Anterior cingulate cortex (tissue), 58 donors: ENCODE data around the gene RBM26.

Experiments
- DNase-seq, 58 donors: peaks; one replicate each; lab custom pipeline; 2025; lab: John Stamatoyannopoulos, UW

RBM26 gene

DNA sequence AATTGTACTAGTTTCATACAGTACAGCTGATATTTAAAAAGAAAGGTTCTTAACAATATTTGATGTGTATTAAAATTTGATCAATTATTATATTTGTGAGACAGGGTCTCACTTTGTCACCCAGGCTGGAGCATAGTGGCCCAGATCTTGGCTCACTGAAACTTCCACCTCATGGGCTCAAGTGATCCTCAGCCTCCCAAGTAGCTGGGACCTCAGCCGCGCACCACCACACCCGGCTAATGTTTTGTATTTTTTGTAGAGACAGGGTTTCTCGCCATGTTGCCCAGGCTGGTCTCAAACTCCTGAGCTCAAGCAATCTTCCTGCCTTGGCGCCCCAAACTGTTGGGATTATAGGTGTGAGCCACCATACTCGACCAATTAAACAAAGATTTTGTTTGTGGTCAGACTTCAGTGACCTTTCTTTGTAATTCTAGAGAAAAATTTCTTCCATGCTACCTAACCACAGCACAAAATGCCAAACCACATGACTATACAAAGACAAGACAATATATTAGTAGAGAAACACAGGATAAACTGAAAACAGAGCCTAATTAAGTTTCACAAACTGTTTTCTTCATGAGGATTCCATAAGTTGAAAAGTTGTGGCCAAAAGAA is 59.6 kb downstream of the RBM26 start:
- no peak for DNase-seq

DNA sequence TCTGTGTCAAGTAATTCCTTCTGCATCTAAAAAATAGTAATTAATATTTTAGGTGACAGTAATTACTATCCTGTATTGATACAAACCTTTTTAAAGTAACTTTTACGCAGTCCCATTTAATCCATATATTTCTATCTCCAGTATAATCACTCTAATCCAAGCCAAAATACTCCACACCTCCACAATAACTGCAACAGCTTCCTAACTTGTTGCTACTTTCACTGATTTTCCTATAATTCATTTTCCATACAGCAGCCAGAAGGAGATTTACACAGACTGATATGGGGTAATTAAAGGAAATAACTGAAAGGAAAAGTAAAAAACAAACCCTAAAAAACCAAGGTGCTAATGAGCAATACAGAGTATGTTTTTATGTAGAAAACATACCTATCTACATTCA is 64.9 kb downstream of the RBM26 start:
- DNase-seq, result no peak

- DNase-seq, result no peak
Measured at GRCh38 chr13:79340490-79340889, 65.6 kb downstream of the RBM26 start.

- no peak for DNase-seq
Measured at GRCh38 chr13:79338343-79338742, 67.7 kb downstream of the RBM26 start.

DNA sequence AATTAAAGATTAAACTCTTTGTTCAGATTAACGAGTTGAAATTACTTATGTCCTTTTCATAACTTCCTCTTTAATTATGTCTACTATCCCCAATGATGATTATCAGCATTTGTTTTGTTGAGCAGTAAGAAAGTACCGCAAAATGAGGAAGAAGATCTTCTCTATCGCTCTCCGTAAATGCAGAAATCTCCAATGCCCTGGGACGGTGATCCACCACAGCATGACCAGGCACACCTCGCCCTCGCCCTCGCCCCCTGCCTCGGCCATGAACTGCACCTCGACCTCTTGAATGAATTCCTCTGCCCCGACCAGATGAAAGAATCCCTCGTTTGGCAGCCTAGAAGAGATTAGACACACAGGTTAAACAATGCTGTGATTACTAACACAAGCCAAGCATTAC is 69.1 kb downstream of the RBM26 start:
- DNase-seq, result no peak

GRCh38 chr13:79328510-79328909 is 77.5 kb downstream of the RBM26 start:
- no peak for DNase-seq

- DNase-seq, result no peak
Measured at GRCh38 chr13:79320433-79320832, 85.6 kb downstream of the RBM26 start.

GRCh38 chr13:79318664-79319063 is 87.4 kb downstream of the RBM26 start:
- no peak for DNase-seq

GRCh38 chr13:79317856-79318255 is 88.2 kb downstream of the RBM26 start:
- no peak for DNase-seq

- no peak for DNase-seq
Measured at GRCh38 chr13:79314652-79315051, 91.4 kb downstream of the RBM26 start.

- no peak for DNase-seq
Measured at GRCh38 chr13:79312340-79312855, 93.7 kb downstream of the RBM26 start.

DNA sequence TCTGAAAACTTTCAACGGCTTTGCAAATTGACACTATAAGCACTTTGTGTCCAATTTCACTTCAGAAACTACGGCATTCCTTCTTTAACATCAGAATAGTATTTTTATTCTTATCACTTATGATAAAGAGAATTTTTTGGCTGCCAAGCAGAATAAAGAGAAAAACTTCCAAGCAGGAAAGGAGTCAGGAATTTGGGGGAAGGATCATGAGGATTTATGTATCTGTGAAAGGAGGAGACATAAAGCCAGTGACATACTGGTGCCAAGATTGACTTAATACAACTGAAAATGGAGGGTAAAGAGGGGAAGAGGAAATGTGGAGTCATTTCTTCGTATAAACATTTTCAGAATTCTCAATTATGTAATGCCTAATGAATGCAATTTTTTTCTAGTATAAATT is 94.7 kb downstream of the RBM26 start:
- DNase-seq, result no peak

- no peak for DNase-seq
Measured at GRCh38 chr13:79309690-79310089, 96.4 kb downstream of the RBM26 start.

GRCh38 chr13:79307866-79308298 is 98.2 kb downstream of the RBM26 start:
- peak in 25 of 58 donors; percentile 1 to 50 (median 12) for DNase-seq

- no peak for DNase-seq
Measured at GRCh38 chr13:79307433-79307861, 98.6 kb downstream of the RBM26 start.

DNA sequence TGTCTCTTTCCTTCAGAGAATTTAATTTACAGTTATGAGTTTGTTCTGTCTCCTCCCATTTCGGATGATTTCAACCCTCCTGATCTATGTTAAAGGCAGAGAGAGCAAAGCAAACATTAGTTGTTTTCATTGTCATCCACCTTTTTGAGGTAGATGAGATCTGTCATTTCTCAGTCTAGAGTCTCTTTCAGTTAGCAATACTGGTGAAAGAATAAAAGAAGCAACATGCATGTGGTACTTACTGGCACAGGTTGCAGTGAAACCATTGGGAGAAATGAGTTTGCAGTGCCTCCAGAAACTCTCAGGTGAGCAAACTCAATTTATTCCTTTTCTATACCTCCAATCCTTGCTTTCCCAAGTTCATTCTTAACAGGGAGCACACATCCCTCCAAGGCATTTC is 99.4 kb downstream of the RBM26 start:
- DNase-seq, result no peak

- DNase-seq, result no peak
Measured at GRCh38 chr13:79297128-79297527, 108.9 kb downstream of the RBM26 start.

DNA sequence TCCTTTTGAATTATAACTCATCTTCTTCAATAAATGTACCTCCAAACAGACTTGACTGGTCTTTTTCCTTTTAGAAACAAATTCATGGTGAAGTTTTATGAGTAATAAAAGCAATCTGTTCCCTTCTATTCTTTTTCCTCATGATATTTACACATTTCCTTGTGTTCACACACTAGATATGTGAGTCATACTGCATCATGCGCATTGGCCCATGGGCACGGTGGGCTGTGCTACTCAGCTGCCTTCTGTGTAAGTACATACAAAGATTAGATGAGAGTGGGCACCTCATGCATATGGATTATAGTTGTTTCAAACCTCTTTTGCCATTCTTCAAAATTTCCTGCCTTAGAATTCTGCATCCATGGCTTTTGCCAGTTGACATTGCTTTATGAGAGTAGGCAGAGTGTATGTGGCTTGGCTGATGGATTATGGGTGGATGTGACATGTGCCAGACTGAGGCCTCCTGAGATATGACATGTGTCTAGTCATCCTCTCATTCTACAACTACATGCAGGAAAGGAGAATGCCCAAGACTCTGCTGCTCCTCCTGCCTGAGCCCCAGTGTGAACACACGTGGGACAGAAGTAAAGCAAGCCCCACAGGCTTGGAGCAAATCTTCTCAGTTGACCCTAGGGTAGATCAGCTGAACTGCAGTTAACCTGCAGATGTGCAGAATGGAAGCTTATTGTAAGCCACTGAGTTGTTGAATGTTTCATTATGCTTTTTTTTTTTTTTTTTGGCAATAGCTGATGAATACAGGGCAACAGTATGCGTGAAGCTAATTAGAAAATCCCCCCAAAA is 109.9 kb downstream of the RBM26 start:
- peak in 25 of 58 donors; percentile 2 to 72 (median 14) for DNase-seq

DNA sequence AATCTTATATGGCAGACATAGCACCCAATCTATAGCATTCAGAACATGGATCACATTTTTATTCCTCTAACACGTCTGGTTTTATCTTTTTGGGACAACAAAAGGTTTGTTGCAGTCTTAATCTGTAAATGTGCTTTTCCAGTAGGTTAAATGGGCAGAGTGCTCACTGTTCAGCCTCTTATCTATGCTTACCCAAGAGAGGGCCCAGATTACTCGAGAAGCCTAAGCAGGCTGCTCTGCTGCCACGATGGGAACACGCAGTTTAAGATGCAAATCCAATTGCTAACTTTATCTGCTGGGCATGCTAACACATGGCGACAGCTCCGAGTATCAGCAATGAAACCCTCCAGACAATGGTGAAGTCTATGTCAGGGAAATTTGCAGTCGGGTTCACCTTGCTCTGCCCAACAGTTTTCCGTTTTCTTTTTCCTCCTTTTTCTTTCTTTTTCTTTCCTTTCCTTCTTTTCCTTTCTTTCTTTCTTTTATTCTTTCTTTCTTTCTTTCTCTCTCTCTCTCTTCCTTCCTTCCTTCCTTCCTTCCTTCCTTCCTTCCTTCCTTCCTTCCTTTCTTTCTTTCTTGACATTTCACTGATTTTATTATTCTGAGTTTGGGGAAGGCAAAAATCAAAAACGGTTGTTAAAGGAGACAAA is 115.3 kb downstream of the RBM26 start:
- no peak for DNase-seq

- no peak for DNase-seq
Measured at GRCh38 chr13:79289571-79289970, 116.5 kb downstream of the RBM26 start.
